D721Med (cell line): ENCODE results near the gene GRIN2D.

Experiments used
- DNase-seq: peaks from one replicate; pipeline ENCODE4 v3.0.0; 2011; ENCODE audit warnings: low spot score; ENCODE audit not compliant: insufficient read length
- FAIRE-seq: peaks from 2 replicates; lab custom pipeline; 2011; peaks lifted over from hg19 to GRCh38; lab: Jason Lieb, UNC
- CTCF ChIP-seq: IDR thresholded peaks from 2 replicates; pipeline ENCODE4 v1.5.1; 2012; ENCODE audit warnings: mild to moderate bottlenecking, control low read depth; ENCODE audit not compliant: insufficient read depth; ENCODE audit errors: missing control alignments

The GRIN2D gene

GRCh38 chr19:48397263-48398101 is 4.0 kb downstream of the GRIN2D start:
- FAIRE-seq (no peak), DNase-seq (no peak)
- no peak for TF ChIP-seq CTCF

- TF ChIP-seq CTCF = no peak
- DNase-seq (no peak), FAIRE-seq (no peak)
Measured at GRCh38 chr19:48398102-48398374, 4.6 kb downstream of the GRIN2D start.

GRCh38 chr19:48398375-48399235 is 5.1 kb downstream of the GRIN2D start:
- TF ChIP-seq CTCF = no peak
- no peak for DNase-seq

GRCh38 chr19:48400018-48400742 is 6.7 kb downstream of the GRIN2D start:
- TF ChIP-seq CTCF = no peak
- DNase-seq = no peak
- FAIRE-seq = no peak

More at GRCh38 chr19:48398375-48399235, 5.1 kb downstream of the GRIN2D start:
- FAIRE-seq = no peak

GRCh38 chr19:48401287-48401686 is 7.8 kb downstream of the GRIN2D start:
- DNase-seq (no peak), FAIRE-seq (no peak)
- no peak for TF ChIP-seq CTCF

- peak; percentile 81 for DNase-seq
- TF ChIP-seq CTCF = no peak
- FAIRE-seq = no peak
Measured at GRCh38 chr19:48403606-48404005, 10.1 kb downstream of the GRIN2D start.
